ENCODE measurements around the gene ZNF678.
"Not testable (repeated sequence)": the region's sequence is repeated elsewhere in the genome, so short reads cannot be mapped to it uniquely, and the experiment has no call there.

Gene ZNF678

GRCh38 chr1:227563324-227564201 is at the start of gene ZNF678:
ZNF678 (plus strand) TSS chr1:227563556; CDS start chr1:227650992, 87,436 bp downstream.
- DNase-seq: peak in 1 of 2 experiments; percentile 88

GRCh38 chr1:227518876-227519275 is 44.5 kb upstream of the ZNF678 start:
- DNase-seq: no peak

- no peak for DNase-seq
Observed at GRCh38 chr1:227521782-227522181, 41.6 kb upstream of the ZNF678 start.

- no peak for DNase-seq
Observed at GRCh38 chr1:227526524-227526923, 36.8 kb upstream of the ZNF678 start.

GRCh38 chr1:227532019-227532619 is 31.2 kb upstream of the ZNF678 start:
- DNase-seq: no peak

GRCh38 chr1:227540170-227541098 is 22.9 kb upstream of the ZNF678 start:
- no peak for DNase-seq

GRCh38 chr1:227541129-227541528 is 22.2 kb upstream of the ZNF678 start:
- no peak for DNase-seq

- no peak for DNase-seq
Observed at GRCh38 chr1:227541796-227542152, 21.6 kb upstream of the ZNF678 start.

GRCh38 chr1:227542153-227543120 is 20.9 kb upstream of the ZNF678 start:
- DNase-seq: no peak

- no peak for DNase-seq
Observed at GRCh38 chr1:227543283-227544066, 19.9 kb upstream of the ZNF678 start.

GRCh38 chr1:227544067-227545050 is 19.0 kb upstream of the ZNF678 start:
- no peak for DNase-seq

- DNase-seq: no peak
Observed at GRCh38 chr1:227545361-227545760, 18.0 kb upstream of the ZNF678 start.

GRCh38 chr1:227546059-227546458 is 17.3 kb upstream of the ZNF678 start:
- no peak for DNase-seq

GRCh38 chr1:227546598-227547309 is 16.6 kb upstream of the ZNF678 start:
- no peak for DNase-seq

- DNase-seq: no peak
Observed at GRCh38 chr1:227547310-227548118, 15.8 kb upstream of the ZNF678 start.

GRCh38 chr1:227548119-227548397 is 15.3 kb upstream of the ZNF678 start:
- DNase-seq: no peak

GRCh38 chr1:227548448-227548847 is 14.9 kb upstream of the ZNF678 start:
- DNase-seq: no peak

GRCh38 chr1:227549892-227550291 is 13.5 kb upstream of the ZNF678 start:
- no peak for DNase-seq

GRCh38 chr1:227551881-227552280 is 11.5 kb upstream of the ZNF678 start:
- DNase-seq: not testable (repeated sequence)

All from cerebellar nuclear complex (tissue), 1 donor.